Jurkat, Clone E6-1 (cell line): ENCODE data around the gene MAN2B2.
A peak's percentile ranks its signal among the peaks of the same experiment; 100 is the strongest.

Experiments
- DNase-seq: peaks from one replicate; pipeline ENCODE4 v3.0.0-alpha.2; 2011; ENCODE audit warnings: low read depth, low spot score
- H3K4me3 ChIP-seq: 2 replicates; pipeline ENCODE4 v1.5.1; 2011; ENCODE audit warnings: mild to moderate bottlenecking, low read length, control low read depth, moderate library complexity

The MAN2B2 gene

GRCh38 chr4:6563935-6564645 is 10.9 kb upstream of the MAN2B2 start:
- no peak overlapping the region for H3K4me3 ChIP-seq
- DNase-seq: no peak

- DNase-seq: no peak
- H3K4me3 ChIP-seq: no peak overlapping the region
Observed at GRCh38 chr4:6565691-6566390, 9.1 kb upstream of the MAN2B2 start.

GRCh38 chr4:6566391-6567190 is 8.4 kb upstream of the MAN2B2 start:
- no peak overlapping the region for H3K4me3 ChIP-seq
- DNase-seq: no peak

- H3K4me3 ChIP-seq: no peak overlapping the region
- DNase-seq: no peak
Observed at GRCh38 chr4:6567218-6567617, 7.8 kb upstream of the MAN2B2 start.

GRCh38 chr4:6568148-6568547 is 6.8 kb upstream of the MAN2B2 start:
- H3K4me3 ChIP-seq: no peak overlapping the region
- no peak for DNase-seq

GRCh38 chr4:6568689-6569332 is 6.2 kb upstream of the MAN2B2 start:
- DNase-seq: no peak
- no peak overlapping the region for H3K4me3 ChIP-seq

GRCh38 chr4:6571608-6572007 is 3.4 kb upstream of the MAN2B2 start:
- no peak overlapping the region for H3K4me3 ChIP-seq
- DNase-seq: no peak

- H3K4me3 ChIP-seq: no peak overlapping the region
- no peak for DNase-seq
Observed at GRCh38 chr4:6573551-6573950, 1.4 kb upstream of the MAN2B2 start.

GRCh38 chr4:6573986-6574746 is 823 bp upstream of the MAN2B2 start:
- no peak for DNase-seq
- H3K4me3 ChIP-seq: peak overlapping the region; percentile 88

- DNase-seq: no peak
- peak overlapping the region; percentile 88 for H3K4me3 ChIP-seq
Observed at GRCh38 chr4:6575503-6576240, 683 bp downstream of the MAN2B2 start.

- DNase-seq: no peak
- H3K4me3 ChIP-seq: no peak overlapping the region
Observed at GRCh38 chr4:6576512-6576911, 1.5 kb downstream of the MAN2B2 start.

- no peak for DNase-seq
- H3K4me3 ChIP-seq: no peak overlapping the region
Observed at GRCh38 chr4:6576932-6577331, 1.9 kb downstream of the MAN2B2 start.

GRCh38 chr4:6577409-6577808 is 2.4 kb downstream of the MAN2B2 start:
- no peak for DNase-seq
- no peak overlapping the region for H3K4me3 ChIP-seq

GRCh38 chr4:6578221-6578620 is 3.2 kb downstream of the MAN2B2 start:
- DNase-seq: no peak

GRCh38 chr4:6580353-6580752 is 5.4 kb downstream of the MAN2B2 start:
- H3K4me3 ChIP-seq: no peak overlapping the region
- DNase-seq: no peak

More at GRCh38 chr4:6578221-6578620, 3.2 kb downstream of the MAN2B2 start:
- H3K4me3 ChIP-seq: no peak overlapping the region

GRCh38 chr4:6581566-6582121 is 6.7 kb downstream of the MAN2B2 start:
- DNase-seq: no peak
- no peak overlapping the region for H3K4me3 ChIP-seq

- H3K4me3 ChIP-seq: no peak overlapping the region
- DNase-seq: peak; percentile 32
Observed at GRCh38 chr4:6582889-6583490, 8.0 kb downstream of the MAN2B2 start.

GRCh38 chr4:6584865-6585264 is 9.9 kb downstream of the MAN2B2 start:
- DNase-seq: no peak
- H3K4me3 ChIP-seq: no peak overlapping the region
